ENCODE results near the gene CAMK1.

Gene CAMK1

GRCh38 chr3:9786209-9786739, 16.5 kb upstream of the CAMK1 start:
- TF ChIP-seq CTCF (conservative IDR thresholded peaks at IDR 0.05; ENCODE audit: low read depth, low read length) = no peak
- no peak overlapping the region for H3K4me3 ChIP-seq (ENCODE audit: low read length)
- no peak for DNase-seq (ENCODE audit: low read depth)

GRCh38 chr3:9785602-9786001, 15.9 kb upstream of the CAMK1 start:
- no peak for DNase-seq (ENCODE audit: low read depth)
- TF ChIP-seq CTCF (conservative IDR thresholded peaks at IDR 0.05; ENCODE audit: low read depth, low read length) = no peak
- H3K4me3 ChIP-seq (ENCODE audit: low read length) = no peak overlapping the region

DNA sequence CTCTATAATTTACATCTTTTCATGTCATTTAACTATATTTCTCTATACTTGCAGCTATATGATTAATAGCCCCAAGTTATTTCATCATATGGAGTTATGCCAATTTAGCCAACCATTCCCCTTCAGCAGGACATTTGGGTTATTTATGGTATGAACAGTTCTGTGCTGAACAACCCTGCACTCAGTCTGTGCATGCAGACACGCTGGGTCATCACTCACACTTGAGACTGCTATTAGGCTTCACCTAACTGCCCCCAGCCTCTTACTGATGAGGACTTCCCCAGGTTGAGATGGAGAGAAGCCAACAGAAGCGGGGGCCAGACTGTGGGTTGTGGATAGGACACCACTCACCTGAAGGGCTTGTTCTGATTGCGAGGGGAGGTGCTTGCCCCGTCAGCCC, 15.2 kb upstream of the CAMK1 start:
- H3K4me3 ChIP-seq (ENCODE audit: low read length) = no peak overlapping the region
- no peak for DNase-seq (ENCODE audit: low read depth)
- no peak for TF ChIP-seq CTCF (conservative IDR thresholded peaks at IDR 0.05; ENCODE audit: low read depth, low read length)

DNA sequence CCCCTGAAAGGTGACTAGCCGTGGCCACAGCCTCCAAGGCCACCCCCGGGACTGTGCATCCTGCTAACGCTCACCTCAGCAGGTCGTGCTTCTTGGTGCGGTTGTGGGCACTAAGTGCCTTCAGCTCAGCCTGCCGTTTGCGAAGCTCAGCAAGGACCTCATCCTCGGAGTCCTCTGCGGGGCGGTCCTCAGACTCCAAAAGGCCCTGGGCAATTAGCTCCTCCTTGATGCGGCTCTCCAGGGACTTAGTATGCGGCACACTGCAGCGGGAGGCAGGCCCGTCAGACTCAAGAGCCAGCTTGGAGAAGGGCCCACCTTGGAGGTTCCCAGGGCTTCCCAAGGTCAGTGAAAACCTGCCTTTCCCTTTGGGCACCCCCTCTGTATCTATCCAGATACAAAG, 14.2 kb upstream of the CAMK1 start:
- no peak for DNase-seq (ENCODE audit: low read depth)
- no peak for TF ChIP-seq CTCF (conservative IDR thresholded peaks at IDR 0.05; ENCODE audit: low read depth, low read length)
- H3K4me3 ChIP-seq (ENCODE audit: low read length) = no peak overlapping the region

GRCh38 chr3:9782770-9783169, 13.0 kb upstream of the CAMK1 start:
- H3K4me3 ChIP-seq (ENCODE audit: low read length) = no peak overlapping the region
- TF ChIP-seq CTCF (conservative IDR thresholded peaks at IDR 0.05; ENCODE audit: low read depth, low read length) = no peak
- DNase-seq (ENCODE audit: low read depth) = no peak

DNA sequence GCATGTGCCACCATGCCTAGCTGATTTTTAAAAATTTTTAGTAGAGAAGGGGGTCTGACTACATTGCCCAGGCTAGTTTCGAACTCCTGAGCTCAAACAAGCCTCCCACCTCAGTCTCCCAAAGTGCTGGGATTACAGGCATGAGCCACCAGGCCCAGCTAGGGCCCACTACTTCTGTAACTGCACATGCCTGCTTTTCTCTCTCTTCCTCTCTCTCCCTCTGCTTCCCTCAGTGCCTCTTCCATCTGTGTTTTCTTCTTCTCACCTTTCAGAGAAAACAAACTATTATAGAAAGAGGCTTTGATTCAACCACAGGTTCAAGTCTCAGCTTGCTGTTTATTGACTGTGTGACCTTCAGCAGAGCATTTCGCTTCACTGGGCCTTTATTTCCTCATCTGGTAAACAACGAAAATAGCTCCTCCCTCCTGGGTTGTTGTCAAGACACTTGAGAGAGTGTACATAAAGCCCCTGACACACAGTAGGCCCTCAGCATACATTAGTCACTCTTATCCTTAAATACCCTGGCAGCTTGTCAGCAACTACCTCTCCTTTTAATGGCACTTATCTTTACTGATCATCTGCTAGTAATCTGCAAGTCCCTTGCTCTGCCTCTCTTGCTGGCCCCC, 12.3 kb upstream of the CAMK1 start:
- no peak for DNase-seq (ENCODE audit: low read depth)
- no peak for TF ChIP-seq CTCF (conservative IDR thresholded peaks at IDR 0.05; ENCODE audit: low read depth, low read length)
- H3K4me3 ChIP-seq (ENCODE audit: low read length) = no peak overlapping the region

DNA sequence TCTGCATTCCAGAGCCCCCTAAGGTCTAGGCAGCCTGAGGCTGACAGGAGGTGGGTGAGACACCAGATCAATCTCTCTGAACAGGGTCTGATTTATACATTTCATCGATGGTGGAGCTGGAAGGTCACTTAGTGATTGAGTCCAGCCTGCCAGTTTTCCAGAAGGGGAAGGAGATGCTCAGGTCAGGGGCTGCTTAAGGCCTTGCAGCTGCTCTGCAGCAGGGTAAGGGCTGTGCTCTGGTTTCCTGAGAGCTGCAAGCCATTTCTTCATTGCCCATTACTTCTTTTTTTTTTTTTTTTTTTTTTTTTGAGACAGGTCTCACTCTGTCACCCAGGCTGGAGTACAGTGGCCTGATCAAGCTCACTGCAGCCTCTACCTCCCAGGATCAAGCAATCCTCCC, 11.8 kb upstream of the CAMK1 start:
- DNase-seq (ENCODE audit: low read depth) = no peak
- no peak for TF ChIP-seq CTCF (conservative IDR thresholded peaks at IDR 0.05; ENCODE audit: low read depth, low read length)
- H3K4me3 ChIP-seq (ENCODE audit: low read length) = no peak overlapping the region

All from retinal pigment epithelial cell (primary cell).